Measurements from ENCODE around the gene INPP5F. TPM values are rescaled to one million over a fixed set of nuclear protein-coding genes. Genes with fewer than 3 reads are reported as not detected.
A peak's percentile ranks its signal among the peaks of the same experiment; 100 is the strongest.

INPP5F gene
- total and polyA plus RNA-seq, 11 donors, result 3.0 to 9.9 (median 6.4) TPM

GRCh38 chr10:119679480-119679829, 46.4 kb upstream of the INPP5F start:
- WGBS, 4 donors, result 80 to 90% (median 83%) methylated on average over 7 of the region's 7 CpGs
- H3K36me3 ChIP-seq, result peaks cover 0 to 38% (median 32%) of the 10 kb centered on the region in 9 donors
- H3K27me3 ChIP-seq, result no peaks in the 10 kb centered on the region
- no peak overlapping the region for H3K4me3 ChIP-seq
- intact Hi-C loops (cut with DNase I), result no loop called here
- H3K9me3 ChIP-seq, result no peaks in the 10 kb centered on the region
- peak in 1 of 4 donors; percentile 6 for ATAC-seq
- no peak for DNase-seq
- peaks cover 0 to 52% (median 27%) of the 10 kb centered on the region in 12 donors for H3K4me1 ChIP-seq
- TF ChIP-seq POLR2A (IDR thresholded peaks at IDR 0.05) (no peak), CTCF (IDR thresholded peaks at IDR 0.05) (no peak)
- peak overlapping the region in 10 of 12 donors; percentile 23 to 84 (median 69) for H3K27ac ChIP-seq

- Histone ChIP-seq H3K27me3 (no peaks in the 10 kb centered on the region), H3K4me3 (no peak overlapping the region), H3K36me3 (peaks cover 0 to 32% (median 27%) of the 10 kb centered on the region in 9 donors), H3K9me3 (no peaks in the 10 kb centered on the region), H3K27ac (peak overlapping the region; percentile 4 to 84 (median 65)), H3K4me1 (peaks cover 0 to 52% (median 27%) of the 10 kb centered on the region in 12 donors)
- intact Hi-C loops (cut with DNase I), result loop anchor here in 3 of 10 donors (10.0 kb wide), 4 partner anchors 75 to 655 kb away; no protein-coding TSS in a partner anchor
- no peak for TF ChIP-seq CTCF (IDR thresholded peaks at IDR 0.05)
- TF ChIP-seq POLR2A (IDR thresholded peaks at IDR 0.05), result no peak
- ATAC-seq, result peak in 2 of 4 donors; percentile 4 to 7
- DNase-seq, result peak in 1 of 5 donors; percentile 19
- 38 to 54% (median 49%) methylated on average over 4 of the region's 4 CpGs for WGBS, 4 donors
Observed at GRCh38 chr10:119680050-119680449, 45.8 kb upstream of the INPP5F start.

GRCh38 chr10:119680650-119681081, 45.2 kb upstream of the INPP5F start:
- Histone ChIP-seq H3K27me3 (no peaks in the 10 kb centered on the region), H3K27ac (peak overlapping the region; percentile 4 to 84 (median 65)), H3K4me1 (peaks cover 0 to 52% (median 27%) of the 10 kb centered on the region in 12 donors), H3K36me3 (peaks cover 0 to 27% (median 24%) of the 10 kb centered on the region in 9 donors), H3K9me3 (no peaks in the 10 kb centered on the region), H3K4me3 (no peak overlapping the region)
- intact Hi-C loops (cut with DNase I), result loop anchor here in 3 of 10 donors (10.0 kb wide), 4 partner anchors 74 to 654 kb away; no protein-coding TSS in a partner anchor
- TF ChIP-seq POLR2A (IDR thresholded peaks at IDR 0.05), result peak in 1 of 2 donors; percentile 19
- no peak for TF ChIP-seq CTCF (IDR thresholded peaks at IDR 0.05)
- ATAC-seq (peak; percentile 52 to 77 (median 70)), DNase-seq (peak in 1 of 5 donors; percentile 50)
- WGBS, 4 donors, result 30 to 47% (median 34%) methylated on average over 9 of the region's 9 CpGs

GRCh38 chr10:119686465-119687191, 39.2 kb upstream of the INPP5F start:
- intact Hi-C loops (cut with DNase I), result loop anchor here (1.0 to 10.0 kb wide), 13 partner anchors 36 to 648 kb away; partner anchors contain the start of genes INPP5F (in 3 of the 10), BAG3 (in 1 of the 10) and MCMBP (in 1 of the 10)
- Histone ChIP-seq H3K4me3 (peak overlapping the region in 9 of 12 donors; percentile 24 to 57 (median 40)), H3K27ac (peak overlapping the region in 10 of 12 donors; percentile 9 to 73 (median 36)), H3K27me3 (no peaks in the 10 kb centered on the region), H3K4me1 (peaks cover 0 to 26% (median 12%) of the 10 kb centered on the region in 12 donors), H3K36me3 (no peaks in the 10 kb centered on the region), H3K9me3 (no peaks in the 10 kb centered on the region)
- DNase-seq (peak; percentile 75 to 89 (median 83)), ATAC-seq (peak; percentile 70 to 91 (median 88))
- 17 to 27% (median 21%) methylated on average over 19 to 24 of the region's 24 CpGs for WGBS, 4 donors
- no peak for TF ChIP-seq POLR2A (IDR thresholded peaks at IDR 0.05)
- peak; percentile 90 to 97 (median 94) for TF ChIP-seq CTCF (IDR thresholded peaks at IDR 0.05)

Data from heart left ventricle (tissue), 16 donors.